ENCODE data around the gene EVL. TPM values are rescaled to one million over a fixed set of nuclear protein-coding genes. Genes with fewer than 3 reads are reported as not detected.

The EVL gene
- total and polyA plus RNA-seq, 4 donors = 54.5 to 99.9 (median 78.2) TPM

- no peak for ATAC-seq (ENCODE audit: insufficient read depth, low FRiP score)
Observed at GRCh38 chr14:100081997-100082625, 16.9 kb downstream of the EVL start.

GRCh38 chr14:100082723-100083122 lies 17.5 kb downstream of the EVL start:
- peaks cover 0 to 21% (median 9%) of the 10 kb centered on the region in 5 donors for H3K4me1 ChIP-seq (ENCODE audit: control insufficient read depth in 5 of 5, insufficient read depth in 5 of 5, low read length in 5 of 5)
- no peaks in the 10 kb centered on the region for H3K27me3 ChIP-seq (ENCODE audit: control insufficient read depth in 3 of 3, insufficient read depth in 3 of 3, low read length in 2 of 3)
- no peak overlapping the region for H3K9ac ChIP-seq (ENCODE audit: insufficient read depth in 1 of 2, low read length in 2 of 2)
- DNase-seq (no peak), ATAC-seq (ENCODE audit: insufficient read depth, low FRiP score) (no peak)
- no peaks in the 10 kb centered on the region for H3K9me3 ChIP-seq (ENCODE audit: control insufficient read depth in 4 of 4, insufficient read depth in 3 of 4, low read length in 3 of 4)
- H3K36me3 ChIP-seq (ENCODE audit: control insufficient read depth in 4 of 4, insufficient read depth in 4 of 4, low read length in 4 of 4) = peaks cover 2 to 10% (median 6%) of the 10 kb centered on the region in 4 donors
- TF ChIP-seq CTCF (IDR thresholded peaks at IDR 0.05; ENCODE audit: control extremely low read depth, extremely low read depth) = no peak
- WGBS, 2 donors = 91 to 93% methylated on average over 3 of the region's 3 CpGs
- no peak overlapping the region for H3K27ac ChIP-seq (ENCODE audit: low read depth in 1 of 2, low read length in 1 of 2)
- no peak overlapping the region for H3K4me3 ChIP-seq

More at GRCh38 chr14:100081997-100082625, 16.9 kb downstream of the EVL start:
- H3K9ac ChIP-seq (ENCODE audit: insufficient read depth in 1 of 2, low read length in 2 of 2) = no peak overlapping the region
- no peak for DNase-seq
- no peaks in the 10 kb centered on the region for H3K9me3 ChIP-seq (ENCODE audit: control insufficient read depth in 4 of 4, insufficient read depth in 3 of 4, low read length in 3 of 4)
- peaks cover 0 to 10% (median 6%) of the 10 kb centered on the region in 4 donors for H3K36me3 ChIP-seq (ENCODE audit: control insufficient read depth in 4 of 4, insufficient read depth in 4 of 4, low read length in 4 of 4)
- H3K27ac ChIP-seq (ENCODE audit: low read depth in 1 of 2, low read length in 1 of 2) = no peak overlapping the region
- no peak for TF ChIP-seq CTCF (IDR thresholded peaks at IDR 0.05; ENCODE audit: control extremely low read depth, extremely low read depth)
- peaks cover 0 to 21% (median 9%) of the 10 kb centered on the region in 5 donors for H3K4me1 ChIP-seq (ENCODE audit: control insufficient read depth in 5 of 5, insufficient read depth in 5 of 5, low read length in 5 of 5)
- H3K27me3 ChIP-seq (ENCODE audit: control insufficient read depth in 3 of 3, insufficient read depth in 3 of 3, low read length in 2 of 3) = no peaks in the 10 kb centered on the region
- no peak overlapping the region for H3K4me3 ChIP-seq
- WGBS, 2 donors = 75 to 83% methylated on average over 12 of the region's 12 CpGs

GRCh38 chr14:100083706-100084105 lies 18.5 kb downstream of the EVL start:
- H3K27ac ChIP-seq (ENCODE audit: low read depth in 1 of 2, low read length in 1 of 2) = no peak overlapping the region
- H3K36me3 ChIP-seq (ENCODE audit: control insufficient read depth in 4 of 4, insufficient read depth in 4 of 4, low read length in 4 of 4) = peaks cover 6 to 17% (median 10%) of the 10 kb centered on the region in 4 donors
- no peak overlapping the region for H3K4me3 ChIP-seq
- WGBS, 2 donors = 75 to 86% methylated on average over 2 of the region's 2 CpGs
- no peak for TF ChIP-seq CTCF (IDR thresholded peaks at IDR 0.05; ENCODE audit: control extremely low read depth, extremely low read depth)
- H3K9me3 ChIP-seq (ENCODE audit: control insufficient read depth in 4 of 4, insufficient read depth in 3 of 4, low read length in 3 of 4) = no peaks in the 10 kb centered on the region
- peaks cover 0 to 19% (median 8%) of the 10 kb centered on the region in 5 donors for H3K4me1 ChIP-seq (ENCODE audit: control insufficient read depth in 5 of 5, insufficient read depth in 5 of 5, low read length in 5 of 5)
- ATAC-seq (ENCODE audit: insufficient read depth, low FRiP score) (no peak), DNase-seq (no peak)
- no peak overlapping the region for H3K9ac ChIP-seq (ENCODE audit: insufficient read depth in 1 of 2, low read length in 2 of 2)
- no peaks in the 10 kb centered on the region for H3K27me3 ChIP-seq (ENCODE audit: control insufficient read depth in 3 of 3, insufficient read depth in 3 of 3, low read length in 2 of 3)

Measured in lung (tissue), 12 donors.